ENCODE data around the gene TRIO.

The TRIO gene

DNA sequence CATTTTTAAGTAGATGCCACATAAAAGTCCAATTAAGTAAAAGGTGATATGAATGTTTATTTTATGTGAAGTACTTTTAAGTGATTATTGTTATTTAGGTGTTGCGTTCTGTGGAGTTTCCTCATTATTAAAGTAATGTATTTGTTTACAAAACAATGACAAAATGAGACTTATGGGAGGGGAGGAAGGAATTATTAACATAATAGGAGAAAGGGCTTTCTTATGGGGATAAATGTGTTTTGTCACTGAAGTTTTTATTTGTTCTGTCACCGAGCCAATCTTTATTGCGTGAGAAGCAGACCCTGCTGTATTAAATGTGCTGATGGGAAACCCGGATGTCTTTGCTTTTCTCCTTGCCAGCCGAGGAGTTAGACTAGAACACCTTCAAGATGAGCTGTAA lies 44.5 kb downstream of the TRIO start (continued):
- TF ChIP-seq OSR2 (tag by site-specific recombination; IDR thresholded peaks at IDR 0.05) (peak; percentile 69; the same call in 1 of the 2 replicates), ZNF175 (tag by site-specific recombination; IDR thresholded peaks at IDR 0.05) (no peak), ZEB2 (tag by site-specific recombination; IDR thresholded peaks at IDR 0.05) (peak; percentile 87; the same call in 1 of the 2 replicates), IKZF3 (tag by site-specific recombination; IDR thresholded peaks at IDR 0.05) (peak; percentile 79), ZNF24 (tag by site-specific recombination; IDR thresholded peaks at IDR 0.05) (peak; percentile 43; the same call in 1 of the 2 replicates), ZXDB (tag by site-specific recombination; IDR thresholded peaks at IDR 0.05) (peak; percentile 93), GFI1B (tag by site-specific recombination; IDR thresholded peaks at IDR 0.05) (no peak), ZNF514 (tag by site-specific recombination; IDR thresholded peaks at IDR 0.05) (no peak), ZNF184 (tag by site-specific recombination; IDR thresholded peaks at IDR 0.05) (0 out of 2 replicates have a peak, but pooled peaks have one; percentile 9), RBAK (tag by site-specific recombination; IDR thresholded peaks at IDR 0.05) (no peak), ZNF211 (tag by site-specific recombination; IDR thresholded peaks at IDR 0.05; ENCODE audit: low read depth) (no peak), ZNF394 (tag by site-specific recombination; IDR thresholded peaks at IDR 0.05; ENCODE audit: borderline replicate concordance) (peak; percentile 55; the same call in 1 of the 2 replicates), BCL11B (tag by site-specific recombination; IDR thresholded peaks at IDR 0.05; ENCODE audit: low read depth) (peak; percentile 51; the same call in 1 of the 2 replicates), SP7 (tag by site-specific recombination; IDR thresholded peaks at IDR 0.05) (peak; percentile 81)
- TF ChIP-seq, protein P1, sequence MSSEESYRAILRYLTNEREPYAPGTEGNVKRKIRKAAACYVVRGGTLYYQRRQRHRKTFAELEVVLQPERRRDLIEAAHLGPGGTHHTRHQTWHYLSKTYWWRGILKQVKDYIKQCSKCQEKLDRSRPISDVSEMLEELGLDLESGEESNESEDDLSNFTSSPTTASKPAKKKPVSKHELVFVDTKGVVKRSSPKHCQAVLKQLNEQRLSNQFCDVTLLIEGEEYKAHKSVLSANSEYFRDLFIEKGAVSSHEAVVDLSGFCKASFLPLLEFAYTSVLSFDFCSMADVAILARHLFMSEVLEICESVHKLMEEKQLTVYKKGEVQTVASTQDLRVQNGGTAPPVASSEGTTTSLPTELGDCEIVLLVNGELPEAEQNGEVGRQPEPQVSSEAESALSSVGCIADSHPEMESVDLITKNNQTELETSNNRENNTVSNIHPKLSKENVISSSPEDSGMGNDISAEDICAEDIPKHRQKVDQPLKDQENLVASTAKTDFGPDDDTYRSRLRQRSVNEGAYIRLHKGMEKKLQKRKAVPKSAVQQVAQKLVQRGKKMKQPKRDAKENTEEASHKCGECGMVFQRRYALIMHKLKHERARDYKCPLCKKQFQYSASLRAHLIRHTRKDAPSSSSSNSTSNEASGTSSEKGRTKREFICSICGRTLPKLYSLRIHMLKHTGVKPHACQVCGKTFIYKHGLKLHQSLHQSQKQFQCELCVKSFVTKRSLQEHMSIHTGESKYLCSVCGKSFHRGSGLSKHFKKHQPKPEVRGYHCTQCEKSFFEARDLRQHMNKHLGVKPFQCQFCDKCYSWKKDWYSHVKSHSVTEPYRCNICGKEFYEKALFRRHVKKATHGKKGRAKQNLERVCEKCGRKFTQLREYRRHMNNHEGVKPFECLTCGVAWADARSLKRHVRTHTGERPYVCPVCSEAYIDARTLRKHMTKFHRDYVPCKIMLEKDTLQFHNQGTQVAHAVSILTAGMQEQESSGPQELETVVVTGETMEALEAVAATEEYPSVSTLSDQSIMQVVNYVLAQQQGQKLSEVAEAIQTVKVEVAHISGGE (tag by site-specific recombination; conservative IDR thresholded peaks at IDR 0.05; ENCODE audit: low read depth): 0 out of 2 replicates have a peak, but pooled peaks have one; percentile 29
- TF ChIP-seq, protein P2, sequence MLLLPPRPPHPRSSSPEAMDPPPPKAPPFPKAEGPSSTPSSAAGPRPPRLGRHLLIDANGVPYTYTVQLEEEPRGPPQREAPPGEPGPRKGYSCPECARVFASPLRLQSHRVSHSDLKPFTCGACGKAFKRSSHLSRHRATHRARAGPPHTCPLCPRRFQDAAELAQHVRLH (tag by site-specific recombination; IDR thresholded peaks at IDR 0.05): 0 out of 2 replicates have a peak, but pooled peaks have one; percentile 13
- TF ChIP-seq, protein P3, sequence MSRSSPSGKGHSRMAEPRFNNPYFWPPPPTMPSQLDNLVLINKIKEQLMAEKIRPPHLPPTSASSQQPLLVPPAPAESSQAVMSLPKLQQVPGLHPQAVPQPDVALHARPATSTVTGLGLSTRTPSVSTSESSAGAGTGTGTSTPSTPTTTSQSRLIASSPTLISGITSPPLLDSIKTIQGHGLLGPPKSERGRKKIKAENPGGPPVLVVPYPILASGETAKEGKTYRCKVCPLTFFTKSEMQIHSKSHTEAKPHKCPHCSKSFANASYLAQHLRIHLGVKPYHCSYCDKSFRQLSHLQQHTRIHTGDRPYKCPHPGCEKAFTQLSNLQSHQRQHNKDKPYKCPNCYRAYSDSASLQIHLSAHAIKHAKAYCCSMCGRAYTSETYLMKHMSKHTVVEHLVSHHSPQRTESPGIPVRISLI (tag by site-specific recombination; IDR thresholded peaks at IDR 0.05): peak; percentile 32; the same call in 1 of the 2 replicates
- TF ChIP-seq, protein P4, sequence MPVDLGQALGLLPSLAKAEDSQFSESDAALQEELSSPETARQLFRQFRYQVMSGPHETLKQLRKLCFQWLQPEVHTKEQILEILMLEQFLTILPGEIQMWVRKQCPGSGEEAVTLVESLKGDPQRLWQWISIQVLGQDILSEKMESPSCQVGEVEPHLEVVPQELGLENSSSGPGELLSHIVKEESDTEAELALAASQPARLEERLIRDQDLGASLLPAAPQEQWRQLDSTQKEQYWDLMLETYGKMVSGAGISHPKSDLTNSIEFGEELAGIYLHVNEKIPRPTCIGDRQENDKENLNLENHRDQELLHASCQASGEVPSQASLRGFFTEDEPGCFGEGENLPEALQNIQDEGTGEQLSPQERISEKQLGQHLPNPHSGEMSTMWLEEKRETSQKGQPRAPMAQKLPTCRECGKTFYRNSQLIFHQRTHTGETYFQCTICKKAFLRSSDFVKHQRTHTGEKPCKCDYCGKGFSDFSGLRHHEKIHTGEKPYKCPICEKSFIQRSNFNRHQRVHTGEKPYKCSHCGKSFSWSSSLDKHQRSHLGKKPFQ (tag by site-specific recombination; IDR thresholded peaks at IDR 0.05): no peak; the same call in 1 of the 2 replicates
- TF ChIP-seq, protein P5, sequence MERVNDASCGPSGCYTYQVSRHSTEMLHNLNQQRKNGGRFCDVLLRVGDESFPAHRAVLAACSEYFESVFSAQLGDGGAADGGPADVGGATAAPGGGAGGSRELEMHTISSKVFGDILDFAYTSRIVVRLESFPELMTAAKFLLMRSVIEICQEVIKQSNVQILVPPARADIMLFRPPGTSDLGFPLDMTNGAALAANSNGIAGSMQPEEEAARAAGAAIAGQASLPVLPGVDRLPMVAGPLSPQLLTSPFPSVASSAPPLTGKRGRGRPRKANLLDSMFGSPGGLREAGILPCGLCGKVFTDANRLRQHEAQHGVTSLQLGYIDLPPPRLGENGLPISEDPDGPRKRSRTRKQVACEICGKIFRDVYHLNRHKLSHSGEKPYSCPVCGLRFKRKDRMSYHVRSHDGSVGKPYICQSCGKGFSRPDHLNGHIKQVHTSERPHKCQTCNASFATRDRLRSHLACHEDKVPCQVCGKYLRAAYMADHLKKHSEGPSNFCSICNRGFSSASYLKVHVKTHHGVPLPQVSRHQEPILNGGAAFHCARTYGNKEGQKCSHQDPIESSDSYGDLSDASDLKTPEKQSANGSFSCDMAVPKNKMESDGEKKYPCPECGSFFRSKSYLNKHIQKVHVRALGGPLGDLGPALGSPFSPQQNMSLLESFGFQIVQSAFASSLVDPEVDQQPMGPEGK (tag by site-specific recombination; IDR thresholded peaks at IDR 0.05): peak; percentile 45; the same call in 1 of the 2 replicates
- TF ChIP-seq, protein P6, sequence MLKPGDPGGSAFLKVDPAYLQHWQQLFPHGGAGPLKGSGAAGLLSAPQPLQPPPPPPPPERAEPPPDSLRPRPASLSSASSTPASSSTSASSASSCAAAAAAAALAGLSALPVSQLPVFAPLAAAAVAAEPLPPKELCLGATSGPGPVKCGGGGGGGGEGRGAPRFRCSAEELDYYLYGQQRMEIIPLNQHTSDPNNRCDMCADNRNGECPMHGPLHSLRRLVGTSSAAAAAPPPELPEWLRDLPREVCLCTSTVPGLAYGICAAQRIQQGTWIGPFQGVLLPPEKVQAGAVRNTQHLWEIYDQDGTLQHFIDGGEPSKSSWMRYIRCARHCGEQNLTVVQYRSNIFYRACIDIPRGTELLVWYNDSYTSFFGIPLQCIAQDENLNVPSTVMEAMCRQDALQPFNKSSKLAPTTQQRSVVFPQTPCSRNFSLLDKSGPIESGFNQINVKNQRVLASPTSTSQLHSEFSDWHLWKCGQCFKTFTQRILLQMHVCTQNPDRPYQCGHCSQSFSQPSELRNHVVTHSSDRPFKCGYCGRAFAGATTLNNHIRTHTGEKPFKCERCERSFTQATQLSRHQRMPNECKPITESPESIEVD (tag by site-specific recombination; IDR thresholded peaks at IDR 0.05): peak; percentile 99
